KMS-11 (cell line): ENCODE results near the gene SH2D7.

ENCODE experiments used
- H2AFZ ChIP-seq: fragments of 200-600 bp; sonication (generic); 2 replicates; pipeline ENCODE4 v1.6.1; 2016; ENCODE audit warnings: antibody characterized with exemption, mixed run types, low read depth
- H3K27ac ChIP-seq: fragments of 200-600 bp; sonication (generic); 2 replicates; pipeline ENCODE4 v1.6.1; 2016; ENCODE audit warnings: mild to moderate bottlenecking, mixed run types
- H3K27me3 ChIP-seq: fragments of 200-600 bp; sonication (generic); 2 replicates; pipeline ENCODE4 v1.6.1; 2017; ENCODE audit warnings: mild to moderate bottlenecking, low read depth, mixed run types, moderate library complexity; ENCODE audit not compliant: insufficient read depth
- H3K36me3 ChIP-seq: fragments of 200-600 bp; sonication (generic); 2 replicates; pipeline ENCODE4 v1.6.1; 2017; ENCODE audit warnings: mild to moderate bottlenecking, mixed run types; ENCODE audit not compliant: insufficient read depth
- H3K4me1 ChIP-seq: fragments of 200-600 bp; sonication (generic); 2 replicates; pipeline ENCODE4 v1.6.1; 2016; ENCODE audit warnings: mild to moderate bottlenecking, low read depth, mixed run types; ENCODE audit not compliant: poor library complexity, severe bottlenecking
- H3K4me2 ChIP-seq: fragments of 200-600 bp; sonication (generic); 2 replicates; pipeline ENCODE4 v1.7.0; 2016; ENCODE audit warnings: mild to moderate bottlenecking, mixed run types
- H3K4me3 ChIP-seq: fragments of 200-600 bp; sonication (generic); IDR thresholded peaks from 2 replicates; pipeline ENCODE4 v1.6.1; 2017; ENCODE audit warnings: low read depth, low read length, mixed read lengths; ENCODE audit not compliant: insufficient read depth
- H3K79me2 ChIP-seq: fragments of 200-600 bp; sonication (generic); 2 replicates; pipeline ENCODE4 v1.6.1; 2016; ENCODE audit warnings: low read depth, mixed run types; ENCODE audit not compliant: insufficient read depth
- H3K9ac ChIP-seq: fragments of 200-600 bp; sonication (generic); 2 replicates; pipeline ENCODE4 v1.6.1; 2016; ENCODE audit warnings: mild to moderate bottlenecking, mixed run types
- H4K20me1 ChIP-seq: fragments of 200-600 bp; sonication (generic); 2 replicates; pipeline ENCODE4 v1.6.1; 2016; ENCODE audit warnings: mild to moderate bottlenecking, mixed run types; ENCODE audit not compliant: insufficient read depth
- TF ChIP-seq, protein P1 (sequence below): fragments of 200-600 bp; sonication (generic); conservative IDR thresholded peaks from 2 replicates; pipeline ENCODE4 v1.6.1; 2017; ENCODE audit warnings: low read depth, mild to moderate bottlenecking, antibody characterized with exemption, low read length, moderate library complexity, mixed read lengths

Gene SH2D7

DNA sequence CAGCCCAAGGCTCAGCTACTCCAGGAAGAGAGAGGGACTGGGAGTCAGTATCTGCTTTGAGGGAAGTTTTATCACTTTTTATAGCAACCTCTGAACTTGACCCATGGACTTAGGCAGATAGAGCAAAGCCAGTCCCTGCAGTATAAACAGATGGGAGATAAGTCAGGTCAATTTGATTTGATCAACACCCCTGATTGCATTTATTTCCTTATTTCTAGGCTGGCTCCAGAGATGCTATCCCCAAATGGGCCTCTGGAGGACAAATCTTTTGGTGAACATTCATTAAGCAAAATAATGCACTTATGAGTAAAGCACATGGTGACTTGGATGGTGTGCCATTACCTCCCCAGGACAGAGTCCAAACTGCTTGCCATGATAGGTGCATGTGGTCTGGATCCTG is 47.9 kb downstream of the SH2D7 start:
- Histone ChIP-seq H3K79me2 (no peaks in the 10 kb centered on the region), H3K9ac (no peak overlapping the region), H4K20me1 (no peaks in the 10 kb centered on the region), H3K4me3 (no peak overlapping the region), H3K4me2 (no peak overlapping the region), H2AFZ (no peak overlapping the region), H3K36me3 (no peaks in the 10 kb centered on the region), H3K27ac (no peak overlapping the region), H3K4me1 (no peaks in the 10 kb centered on the region), H3K27me3 (no peaks in the 10 kb centered on the region)
- TF ChIP-seq, protein P1, sequence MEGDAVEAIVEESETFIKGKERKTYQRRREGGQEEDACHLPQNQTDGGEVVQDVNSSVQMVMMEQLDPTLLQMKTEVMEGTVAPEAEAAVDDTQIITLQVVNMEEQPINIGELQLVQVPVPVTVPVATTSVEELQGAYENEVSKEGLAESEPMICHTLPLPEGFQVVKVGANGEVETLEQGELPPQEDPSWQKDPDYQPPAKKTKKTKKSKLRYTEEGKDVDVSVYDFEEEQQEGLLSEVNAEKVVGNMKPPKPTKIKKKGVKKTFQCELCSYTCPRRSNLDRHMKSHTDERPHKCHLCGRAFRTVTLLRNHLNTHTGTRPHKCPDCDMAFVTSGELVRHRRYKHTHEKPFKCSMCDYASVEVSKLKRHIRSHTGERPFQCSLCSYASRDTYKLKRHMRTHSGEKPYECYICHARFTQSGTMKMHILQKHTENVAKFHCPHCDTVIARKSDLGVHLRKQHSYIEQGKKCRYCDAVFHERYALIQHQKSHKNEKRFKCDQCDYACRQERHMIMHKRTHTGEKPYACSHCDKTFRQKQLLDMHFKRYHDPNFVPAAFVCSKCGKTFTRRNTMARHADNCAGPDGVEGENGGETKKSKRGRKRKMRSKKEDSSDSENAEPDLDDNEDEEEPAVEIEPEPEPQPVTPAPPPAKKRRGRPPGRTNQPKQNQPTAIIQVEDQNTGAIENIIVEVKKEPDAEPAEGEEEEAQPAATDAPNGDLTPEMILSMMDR = no peak

DNA sequence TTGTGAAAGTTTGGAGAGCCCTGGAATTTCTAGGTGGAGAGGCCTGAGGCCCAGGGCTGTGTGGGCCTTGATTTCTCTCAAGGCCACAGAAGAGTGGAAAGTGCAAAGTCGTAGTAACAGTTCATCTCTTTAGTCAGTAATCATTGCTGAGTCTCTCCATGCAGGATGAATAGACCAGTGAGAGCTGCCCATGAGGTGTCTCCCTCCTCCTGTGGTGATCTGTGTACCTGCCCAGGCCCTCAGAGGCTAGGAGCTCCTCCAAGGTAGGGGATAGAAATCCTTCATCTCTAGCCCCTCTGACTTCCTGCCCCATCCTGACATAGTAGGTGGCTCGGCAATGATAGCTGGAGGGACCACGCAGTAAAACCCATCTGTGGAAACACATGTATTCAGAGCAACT is 50.0 kb downstream of the SH2D7 start:
- Histone ChIP-seq H3K9ac (no peak overlapping the region), H3K4me3 (no peak overlapping the region)

DNA sequence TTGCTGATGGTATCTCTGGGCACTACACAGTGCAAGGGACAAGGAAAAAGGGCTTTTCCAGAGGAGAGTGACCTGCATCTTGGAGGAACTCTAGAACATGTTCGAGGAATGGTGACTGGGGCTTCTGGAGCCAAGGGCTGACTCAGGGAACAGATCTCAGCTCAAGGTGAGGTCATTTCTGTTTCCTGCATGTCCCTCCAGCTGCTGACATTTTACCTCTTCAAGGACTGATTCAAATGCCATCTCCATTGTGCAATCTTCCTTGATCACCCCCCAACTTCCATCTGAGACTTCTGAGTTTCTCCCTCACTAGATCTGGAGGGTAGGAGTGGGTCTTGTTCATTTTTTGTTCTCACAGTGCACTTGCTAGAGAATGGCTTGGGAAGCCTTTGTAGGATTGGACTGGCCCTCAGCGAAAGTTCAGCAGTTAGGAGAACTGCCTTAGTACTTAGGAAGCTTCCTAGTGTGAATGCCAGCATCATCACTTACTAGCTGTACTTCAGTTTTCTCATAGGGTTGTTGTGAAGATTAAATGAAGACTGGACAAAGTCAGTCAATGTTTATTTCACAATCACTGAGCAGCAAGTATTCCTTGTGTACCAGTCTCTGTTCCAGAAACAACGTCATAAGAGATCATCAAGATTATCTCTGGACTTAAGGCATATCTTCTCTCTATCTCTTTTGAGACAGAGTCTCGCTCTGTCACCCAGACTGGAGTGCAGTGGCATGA is 54.2 kb downstream of the SH2D7 start:
- Histone ChIP-seq H4K20me1 (no peaks in the 10 kb centered on the region), H3K27me3 (no peaks in the 10 kb centered on the region), H3K27ac (no peak overlapping the region), H3K4me3 (no peak overlapping the region), H3K4me1 (peaks cover 24% of the 10 kb centered on the region), H3K36me3 (no peaks in the 10 kb centered on the region), H2AFZ (no peak overlapping the region), H3K79me2 (peaks cover 18% of the 10 kb centered on the region; the same call in 1 of the 2 replicates), H3K4me2 (no peak overlapping the region), H3K9ac (no peak overlapping the region)
- TF ChIP-seq, protein P1 = no peak

More for the DNA sequence above, 50.0 kb downstream of the SH2D7 start:
- no peaks in the 10 kb centered on the region for H3K36me3 ChIP-seq
- H3K27ac ChIP-seq = no peak overlapping the region
- H3K4me1 ChIP-seq = no peaks in the 10 kb centered on the region
- no peaks in the 10 kb centered on the region for H4K20me1 ChIP-seq
- TF ChIP-seq, protein P1 = no peak
- H3K27me3 ChIP-seq = no peaks in the 10 kb centered on the region
- H3K4me2 ChIP-seq = no peak overlapping the region
- no peaks in the 10 kb centered on the region for H3K79me2 ChIP-seq
- H2AFZ ChIP-seq = no peak overlapping the region

DNA sequence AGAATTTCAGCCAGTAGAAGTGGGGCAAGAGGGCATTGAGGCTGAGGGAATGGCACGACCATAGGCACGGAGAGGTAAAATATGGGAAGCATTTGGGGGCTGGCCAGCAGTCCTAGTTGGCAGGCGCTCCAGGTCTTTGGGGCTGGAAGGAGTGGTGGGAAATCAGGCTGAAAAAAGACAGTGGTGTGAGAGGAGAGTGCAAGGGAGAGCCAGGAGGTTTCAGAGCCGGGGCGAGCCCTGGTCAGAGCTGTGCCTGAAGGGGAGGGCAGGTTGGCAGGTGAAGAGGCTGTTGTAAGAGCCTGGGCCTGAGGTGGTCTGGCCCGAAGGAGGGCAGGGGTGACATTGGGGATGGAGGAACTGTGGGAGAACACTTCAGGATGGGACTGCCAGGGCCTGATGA is 55.2 kb downstream of the SH2D7 start:
- H3K9ac ChIP-seq = no peak overlapping the region
- H3K4me2 ChIP-seq = no peak overlapping the region
- no peaks in the 10 kb centered on the region for H4K20me1 ChIP-seq
- no peak overlapping the region for H3K4me3 ChIP-seq
- peaks cover 24% of the 10 kb centered on the region; the same call in 1 of the 2 replicates for H3K79me2 ChIP-seq
- H3K27ac ChIP-seq = no peak overlapping the region
- no peak overlapping the region for H2AFZ ChIP-seq
- no peaks in the 10 kb centered on the region for H3K27me3 ChIP-seq
- no peaks in the 10 kb centered on the region for H3K36me3 ChIP-seq
- TF ChIP-seq, protein P1 = no peak
- H3K4me1 ChIP-seq = peaks cover 26% of the 10 kb centered on the region
